HepG2 (cell line): Measurements from ENCODE around the gene GSTA1. TPM values are rescaled to one million over a fixed set of nuclear protein-coding genes. Genes with fewer than 3 reads are reported as not detected.

Source experiments
- BORCS8-MEF2B ChIP-seq: sonication (generic); formaldehyde crosslinking; IDR thresholded peaks from 2 replicates; pipeline ENCODE4 v1.8.0; 2022; ENCODE audit warnings: mild to moderate bottlenecking, missing genetic modification reagents
- FOXP1 ChIP-seq, 2 experiments: fragments of 450-650 bp in 1 of 2; IDR thresholded peaks; 2 replicates each; pipeline ENCODE4 v1.6.1; 2017 to 2018; ENCODE audit warnings: antibody characterized with exemption in 1 of 2
- POLR2A ChIP-seq, 2 experiments: IDR thresholded peaks; 2 replicates each; pipeline ENCODE4 v1.6.1; 2011; ENCODE audit warnings: low read depth in 2 of 2, low read length in 2 of 2, mild to moderate bottlenecking in 1 of 2, moderate library complexity in 1 of 2; ENCODE audit not compliant: insufficient read depth in 1 of 2
- SIX4 ChIP-seq: sonication (generic); formaldehyde crosslinking; IDR thresholded peaks from 2 replicates; pipeline ENCODE4 v1.4.0; 2020; ENCODE audit warnings: missing genetic modification reagents
- ZNF468 ChIP-seq: sonication (generic); formaldehyde crosslinking; IDR thresholded peaks from 2 replicates; pipeline ENCODE4 v1.8.0; 2022; ENCODE audit warnings: mild to moderate bottlenecking, moderate library complexity, missing genetic modification reagents
- polyA plus RNA-seq, 8 experiments: library from polyadenylated mRNA; depleted of rRNA in 3 of 8; stranded (reverse) in 7 of 8; unstranded in 1 of 8; fragments of >200 nt; fragmentation: Illumina TruSeq in 4 of 8; extraction: Trizol in 4 of 8; gene quantifications; 2 replicates each; pipeline versions ENCODE4 v1.2.1 to v1.2.3, GENCODE V29; 2011 to 2016; ENCODE audit warnings: low read depth in 4 of 8, missing spikeins in 1 of 8, mixed read lengths in 1 of 8; ENCODE audit not compliant: insufficient read depth in 1 of 8
- total RNA-seq, 5 experiments: library from RNA; depleted of rRNA; stranded (reverse); fragments of >200 nt; fragmentation: Illumina TruSeq; extraction: Trizol; gene quantifications; 2 replicates each; pipeline ENCODE4 v1.2.3, GENCODE V29; 2016; ENCODE audit warnings: low read depth in 1 of 5
- TF ChIP-seq, protein P1 (sequence below), 2 experiments: sonication (generic) in 1 of 2; formaldehyde crosslinking in 1 of 2; IDR thresholded peaks; 2 replicates each; pipeline versions ENCODE4 v1.6.1 to v1.9.0; 2014 to 2022; ENCODE audit warnings: antibody characterized with exemption in 1 of 2, borderline replicate concordance in 1 of 2, inconsistent platforms in 1 of 2, low read depth in 1 of 2, missing genetic modification reagents in 1 of 2
- TF ChIP-seq, protein P2 (sequence below): IDR thresholded peaks from 2 replicates; pipeline ENCODE4 v1.6.1; 2016
- TF ChIP-seq, protein P3 (sequence below): sonication (generic); formaldehyde crosslinking; IDR thresholded peaks from 2 replicates; pipeline ENCODE4 v1.5.1; 2020; ENCODE audit warnings: missing genetic modification reagents, mild to moderate bottlenecking, borderline replicate concordance

The GSTA1 gene
- total and polyA plus RNA-seq, 2 of the 13 experiments (the other 11 are each of a cell fraction or from before 2014, with no cell fraction given), result 6.2 to 282 TPM

DNA sequence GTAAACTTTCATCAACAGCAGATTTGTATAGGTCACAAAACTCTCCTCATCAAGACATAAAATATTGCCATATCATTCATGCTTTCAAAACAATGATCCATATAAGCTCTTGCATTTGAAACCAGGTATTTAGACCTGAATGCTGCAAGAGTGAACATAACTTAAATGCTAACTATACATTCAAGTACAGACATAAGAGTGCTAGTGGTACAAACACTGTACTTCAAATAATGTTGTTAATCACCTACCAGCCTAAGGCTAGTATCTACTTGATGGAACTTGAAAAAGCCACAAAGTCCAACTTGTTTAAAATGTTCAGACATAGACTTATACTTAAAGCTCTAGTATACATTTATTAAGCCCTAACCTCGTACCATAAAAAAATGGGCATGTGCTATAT, 24.4 kb downstream of the GSTA1 start (continued):
- TF ChIP-seq, protein P1, sequence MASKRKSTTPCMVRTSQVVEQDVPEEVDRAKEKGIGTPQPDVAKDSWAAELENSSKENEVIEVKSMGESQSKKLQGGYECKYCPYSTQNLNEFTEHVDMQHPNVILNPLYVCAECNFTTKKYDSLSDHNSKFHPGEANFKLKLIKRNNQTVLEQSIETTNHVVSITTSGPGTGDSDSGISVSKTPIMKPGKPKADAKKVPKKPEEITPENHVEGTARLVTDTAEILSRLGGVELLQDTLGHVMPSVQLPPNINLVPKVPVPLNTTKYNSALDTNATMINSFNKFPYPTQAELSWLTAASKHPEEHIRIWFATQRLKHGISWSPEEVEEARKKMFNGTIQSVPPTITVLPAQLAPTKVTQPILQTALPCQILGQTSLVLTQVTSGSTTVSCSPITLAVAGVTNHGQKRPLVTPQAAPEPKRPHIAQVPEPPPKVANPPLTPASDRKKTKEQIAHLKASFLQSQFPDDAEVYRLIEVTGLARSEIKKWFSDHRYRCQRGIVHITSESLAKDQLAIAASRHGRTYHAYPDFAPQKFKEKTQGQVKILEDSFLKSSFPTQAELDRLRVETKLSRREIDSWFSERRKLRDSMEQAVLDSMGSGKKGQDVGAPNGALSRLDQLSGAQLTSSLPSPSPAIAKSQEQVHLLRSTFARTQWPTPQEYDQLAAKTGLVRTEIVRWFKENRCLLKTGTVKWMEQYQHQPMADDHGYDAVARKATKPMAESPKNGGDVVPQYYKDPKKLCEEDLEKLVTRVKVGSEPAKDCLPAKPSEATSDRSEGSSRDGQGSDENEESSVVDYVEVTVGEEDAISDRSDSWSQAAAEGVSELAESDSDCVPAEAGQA (IDR thresholded peaks at IDR 0.05; ENCODE audit: low read depth), result no peak
- TF ChIP-seq, protein P1 (CRISPR knock-in tag; IDR thresholded peaks at IDR 0.05; ENCODE audit: borderline replicate concordance), result no peak
- TF ChIP-seq SIX4 (no peak), FOXP1 (IDR thresholded peaks at IDR 0.05) (no peak), FOXP1 (CRISPR knock-in tag; IDR thresholded peaks at IDR 0.05) (no peak), POLR2A (IDR thresholded peaks at IDR 0.05; ENCODE audit: insufficient read depth in 1 of 2, low read depth in 2 of 2, low read length in 2 of 2) (no peak), BORCS8-MEF2B (CRISPR knock-in tag) (no peak), ZNF468 (no peak)
- TF ChIP-seq, protein P2, sequence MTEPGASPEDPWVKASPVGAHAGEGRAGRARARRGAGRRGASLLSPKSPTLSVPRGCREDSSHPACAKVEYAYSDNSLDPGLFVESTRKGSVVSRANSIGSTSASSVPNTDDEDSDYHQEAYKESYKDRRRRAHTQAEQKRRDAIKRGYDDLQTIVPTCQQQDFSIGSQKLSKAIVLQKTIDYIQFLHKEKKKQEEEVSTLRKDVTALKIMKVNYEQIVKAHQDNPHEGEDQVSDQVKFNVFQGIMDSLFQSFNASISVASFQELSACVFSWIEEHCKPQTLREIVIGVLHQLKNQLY (CRISPR knock-in tag), result no peak
- TF ChIP-seq, protein P3, sequence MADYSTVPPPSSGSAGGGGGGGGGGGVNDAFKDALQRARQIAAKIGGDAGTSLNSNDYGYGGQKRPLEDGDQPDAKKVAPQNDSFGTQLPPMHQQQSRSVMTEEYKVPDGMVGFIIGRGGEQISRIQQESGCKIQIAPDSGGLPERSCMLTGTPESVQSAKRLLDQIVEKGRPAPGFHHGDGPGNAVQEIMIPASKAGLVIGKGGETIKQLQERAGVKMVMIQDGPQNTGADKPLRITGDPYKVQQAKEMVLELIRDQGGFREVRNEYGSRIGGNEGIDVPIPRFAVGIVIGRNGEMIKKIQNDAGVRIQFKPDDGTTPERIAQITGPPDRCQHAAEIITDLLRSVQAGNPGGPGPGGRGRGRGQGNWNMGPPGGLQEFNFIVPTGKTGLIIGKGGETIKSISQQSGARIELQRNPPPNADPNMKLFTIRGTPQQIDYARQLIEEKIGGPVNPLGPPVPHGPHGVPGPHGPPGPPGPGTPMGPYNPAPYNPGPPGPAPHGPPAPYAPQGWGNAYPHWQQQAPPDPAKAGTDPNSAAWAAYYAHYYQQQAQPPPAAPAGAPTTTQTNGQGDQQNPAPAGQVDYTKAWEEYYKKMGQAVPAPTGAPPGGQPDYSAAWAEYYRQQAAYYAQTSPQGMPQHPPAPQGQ (CRISPR knock-in tag), result no peak
